ENCODE measurements around the gene P2RX1. TPM values are rescaled to one million over a fixed set of nuclear protein-coding genes. Genes with fewer than 3 reads are reported as not detected.

Gene P2RX1
- total RNA-seq, 1 experiment from 2014 or later = not detected

DNA sequence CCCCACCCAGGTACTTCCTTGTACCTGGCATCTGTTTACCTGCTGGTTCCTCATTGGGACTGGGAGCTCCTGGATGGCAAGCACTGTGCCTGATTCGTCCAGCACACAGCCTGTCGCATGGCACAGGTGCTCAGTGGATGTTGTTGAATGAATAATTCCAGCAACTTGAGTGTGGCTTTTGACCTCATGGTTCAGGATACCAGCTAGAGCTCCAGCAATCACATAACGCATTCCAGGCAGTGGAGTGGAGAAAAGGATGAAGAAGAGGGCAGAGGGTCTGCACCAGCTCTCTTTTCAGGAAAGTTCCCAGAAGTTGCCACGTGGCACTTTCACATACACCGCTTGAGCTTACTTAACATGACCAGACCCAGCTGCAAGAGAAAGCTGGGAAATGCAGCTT, 22.1 kb downstream of the P2RX1 start:
- Histone ChIP-seq H3K23ac (ENCODE audit: insufficient read length, low read depth, low read length) (no peak overlapping the region), H3K27me3 (ENCODE audit: insufficient read depth, low read length) (no peaks in the 10 kb centered on the region; the same call in 1 of the 2 replicates), H2AFZ (ENCODE audit: low read length) (no peak overlapping the region), H2BK12ac (ENCODE audit: insufficient read length, low read depth, low read length) (no peak overlapping the region), H3K4me1 (ENCODE audit: insufficient read depth, low read length) (peaks cover 2% of the 10 kb centered on the region; the same call in 1 of the 2 replicates), H3K79me1 (ENCODE audit: insufficient read depth, low read depth, low read length, poor library complexity, severe bottlenecking) (no peaks in the 10 kb centered on the region), H2BK120ac (ENCODE audit: low read depth, low read length, poor library complexity, severe bottlenecking) (no peak overlapping the region), H3K14ac (ENCODE audit: insufficient read depth, low read length) (no peak overlapping the region), H3K18ac (ENCODE audit: insufficient read length, low read depth, low read length) (no peak overlapping the region), H3K23me2 (ENCODE audit: insufficient read length, low read depth, low read length, poor library complexity, severe bottlenecking) (peaks cover 6% of the 10 kb centered on the region), H2BK20ac (ENCODE audit: low read depth, low read length, poor library complexity, severe bottlenecking) (no peak overlapping the region), H4K8ac (replicated peaks; ENCODE audit: insufficient read length, low read depth, low read length) (no peak overlapping the region), H3K56ac (ENCODE audit: insufficient read length, low read depth, low read length) (no peak overlapping the region), H2BK5ac (ENCODE audit: insufficient read length, low read length) (no peak overlapping the region), H3K79me2 (ENCODE audit: insufficient read depth, low read length) (no peaks in the 10 kb centered on the region), H3K4me2 (ENCODE audit: insufficient read depth, insufficient read length, low read length) (no peak overlapping the region), H3K4ac (ENCODE audit: low read depth, low read length) (no peak overlapping the region), H3K9me3 (ENCODE audit: control insufficient read depth, low read depth, low read length) (no peaks in the 10 kb centered on the region), H3K9ac (ENCODE audit: extremely low read depth, insufficient read length, low read length) (no peak overlapping the region), H2AK5ac (ENCODE audit: insufficient read length, low read length) (no peak overlapping the region), H4K91ac (ENCODE audit: insufficient read length, low read depth, low read length) (no peak overlapping the region), H3T11ph (ENCODE audit: low read length) (no peak overlapping the region), H4K5ac (ENCODE audit: insufficient read length, low read depth, low read length) (no peak overlapping the region), H4K20me1 (ENCODE audit: control insufficient read depth, insufficient read depth, insufficient read length) (no peaks in the 10 kb centered on the region), H3K27ac (ENCODE audit: insufficient read length, low read depth, low read length) (no peak overlapping the region), H2BK15ac (ENCODE audit: low read depth, low read length) (no peak overlapping the region)
- DNase-seq = no peak
- TF ChIP-seq, protein P1, sequence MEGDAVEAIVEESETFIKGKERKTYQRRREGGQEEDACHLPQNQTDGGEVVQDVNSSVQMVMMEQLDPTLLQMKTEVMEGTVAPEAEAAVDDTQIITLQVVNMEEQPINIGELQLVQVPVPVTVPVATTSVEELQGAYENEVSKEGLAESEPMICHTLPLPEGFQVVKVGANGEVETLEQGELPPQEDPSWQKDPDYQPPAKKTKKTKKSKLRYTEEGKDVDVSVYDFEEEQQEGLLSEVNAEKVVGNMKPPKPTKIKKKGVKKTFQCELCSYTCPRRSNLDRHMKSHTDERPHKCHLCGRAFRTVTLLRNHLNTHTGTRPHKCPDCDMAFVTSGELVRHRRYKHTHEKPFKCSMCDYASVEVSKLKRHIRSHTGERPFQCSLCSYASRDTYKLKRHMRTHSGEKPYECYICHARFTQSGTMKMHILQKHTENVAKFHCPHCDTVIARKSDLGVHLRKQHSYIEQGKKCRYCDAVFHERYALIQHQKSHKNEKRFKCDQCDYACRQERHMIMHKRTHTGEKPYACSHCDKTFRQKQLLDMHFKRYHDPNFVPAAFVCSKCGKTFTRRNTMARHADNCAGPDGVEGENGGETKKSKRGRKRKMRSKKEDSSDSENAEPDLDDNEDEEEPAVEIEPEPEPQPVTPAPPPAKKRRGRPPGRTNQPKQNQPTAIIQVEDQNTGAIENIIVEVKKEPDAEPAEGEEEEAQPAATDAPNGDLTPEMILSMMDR (conservative IDR thresholded peaks at IDR 0.05) = no peak
- Mint-ChIP-seq H3K4me1 (peaks cover 27 to 31% of the 10 kb centered on the region in 2 experiments), H3K36me3 (ENCODE audit: insufficient read depth in 1 of 3, low read depth in 3 of 3) (no peaks in the 10 kb centered on the region), H3K27me3 (ENCODE audit: low read depth) (peaks cover 12% of the 10 kb centered on the region), H3K9me3 (no peaks in the 10 kb centered on the region), H3K27ac (no peak overlapping the region), H3K4me3 (peak overlapping the region; percentile 68 to 80)
- no CpG with 5 or more reads among the region's 5 CpGs for WGBS (ENCODE audit: extremely low coverage, insufficient read length, low lambda C conversion rate)
